Middle frontal gyrus (tissue), 1 donor: ENCODE measurements around the gene GRB10.
"Not testable (repeated sequence)": the region's sequence is repeated elsewhere in the genome, so short reads cannot be mapped to it uniquely, and the experiment has no call there.

Experiments
- DNase-seq: peaks from one replicate; pipeline ENCODE4 v3.0.0-alpha.2; 2015; ENCODE audit warnings: low spot score; ENCODE audit errors: extremely low spot score

GRB10 gene

DNA sequence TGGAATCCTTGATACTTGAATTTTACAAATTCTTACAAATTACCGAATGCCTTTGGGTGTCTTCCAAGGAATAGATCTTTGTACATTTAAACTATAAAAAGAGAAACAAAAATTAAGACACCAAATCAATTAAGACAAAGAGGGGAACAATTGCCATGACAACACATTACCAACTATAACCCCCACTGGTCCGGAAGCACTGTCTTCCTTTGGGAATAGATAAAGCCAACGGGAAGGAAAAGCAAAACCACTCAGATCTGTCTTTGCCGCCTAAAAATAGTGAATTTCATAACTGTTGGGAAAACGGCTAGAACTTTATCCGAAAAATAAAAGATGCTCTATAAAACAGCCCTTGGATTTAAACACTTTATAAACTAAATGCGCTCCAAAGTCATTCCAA is 37.4 kb downstream of the GRB10 start:
- no peak for DNase-seq

DNA sequence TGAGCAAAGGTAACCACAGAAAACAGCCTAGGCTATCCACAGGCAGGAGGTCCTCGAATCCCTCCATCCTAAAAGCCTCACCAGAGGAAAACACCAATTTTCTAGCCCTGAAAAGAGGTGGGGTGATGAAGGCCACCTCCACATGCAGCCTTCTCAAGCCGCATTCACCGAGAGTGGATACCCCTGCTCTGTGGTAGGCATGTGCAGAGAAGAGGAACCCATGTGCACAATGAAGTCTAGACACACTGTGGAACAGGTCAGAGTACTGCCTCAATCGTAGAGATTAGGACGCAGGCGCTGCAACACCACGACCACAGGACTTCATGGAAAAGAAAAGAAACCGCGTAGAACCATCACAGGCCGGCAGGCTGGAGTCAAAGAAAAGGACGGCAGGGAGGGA is 38.8 kb downstream of the GRB10 start:
- DNase-seq = no peak

DNA sequence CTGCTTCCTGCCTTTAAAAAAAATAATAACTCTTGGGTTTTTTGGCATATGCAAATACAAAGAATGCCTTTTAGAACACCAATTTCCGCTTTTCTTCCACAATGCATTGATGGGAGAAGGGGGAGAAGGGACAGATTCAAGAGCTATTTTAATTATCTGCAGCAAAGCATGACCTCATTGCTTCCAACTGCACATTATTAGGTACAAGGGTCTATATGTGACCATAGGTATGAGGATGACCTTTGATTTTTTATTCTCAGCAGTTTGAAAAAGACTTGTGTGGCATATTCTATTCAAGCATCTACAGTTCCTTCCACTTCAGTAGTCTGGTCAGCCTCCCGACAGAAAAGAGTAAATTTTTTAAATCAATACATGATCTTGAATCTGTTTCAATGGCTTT is 39.7 kb downstream of the GRB10 start:
- DNase-seq = no peak

DNA sequence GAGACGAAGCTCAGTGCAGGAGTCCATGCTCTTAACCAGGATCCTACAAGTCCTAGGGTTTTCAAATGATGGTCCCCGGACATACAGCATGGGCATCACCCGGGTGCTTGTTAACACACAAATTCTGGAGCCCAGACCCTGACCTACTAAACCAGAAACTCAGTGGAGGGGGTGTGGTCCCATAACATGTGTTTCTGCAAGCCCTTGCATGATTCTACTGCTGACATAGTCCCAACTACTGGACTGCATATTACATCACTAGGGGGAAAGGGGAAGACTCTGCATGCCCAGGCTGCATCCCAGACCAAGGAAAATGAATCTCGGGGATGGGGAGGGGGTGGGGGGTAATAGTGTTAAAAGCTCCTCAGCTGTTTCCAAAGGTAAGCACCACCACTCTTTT is 40.3 kb downstream of the GRB10 start:
- no peak for DNase-seq

DNA sequence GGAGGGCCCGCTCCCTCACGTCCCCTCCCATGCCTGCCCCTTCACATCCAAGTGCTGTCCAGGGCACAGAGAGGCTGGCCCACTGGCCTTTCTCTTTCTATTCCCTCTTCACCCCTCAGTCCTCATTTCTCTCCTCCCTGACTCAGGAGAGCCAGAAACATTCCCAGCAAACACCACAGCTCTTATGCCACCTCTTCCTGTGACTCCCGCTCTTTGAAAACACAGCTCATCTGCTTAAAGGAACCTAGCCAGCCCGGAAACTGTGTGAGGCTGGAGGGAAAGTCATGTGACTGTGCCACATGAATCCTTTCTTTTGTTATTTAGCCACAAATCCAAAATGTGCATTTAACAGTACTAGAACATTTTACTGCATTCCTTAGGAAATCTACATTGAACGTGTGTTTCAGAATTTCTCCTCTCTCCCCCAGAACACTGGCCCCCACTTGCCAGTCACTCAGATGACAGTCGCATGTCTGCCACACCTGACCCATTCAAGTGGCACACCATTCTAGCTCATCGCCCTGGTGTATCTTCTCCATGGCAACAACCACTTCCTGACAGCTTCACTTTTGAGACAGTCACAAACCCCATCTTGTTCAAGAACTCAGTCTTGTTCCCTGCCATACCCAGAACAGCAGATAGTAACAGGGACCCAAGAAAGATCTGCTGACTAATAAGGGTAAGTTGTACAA is 42.8 kb downstream of the GRB10 start:
- DNase-seq = no peak

DNA sequence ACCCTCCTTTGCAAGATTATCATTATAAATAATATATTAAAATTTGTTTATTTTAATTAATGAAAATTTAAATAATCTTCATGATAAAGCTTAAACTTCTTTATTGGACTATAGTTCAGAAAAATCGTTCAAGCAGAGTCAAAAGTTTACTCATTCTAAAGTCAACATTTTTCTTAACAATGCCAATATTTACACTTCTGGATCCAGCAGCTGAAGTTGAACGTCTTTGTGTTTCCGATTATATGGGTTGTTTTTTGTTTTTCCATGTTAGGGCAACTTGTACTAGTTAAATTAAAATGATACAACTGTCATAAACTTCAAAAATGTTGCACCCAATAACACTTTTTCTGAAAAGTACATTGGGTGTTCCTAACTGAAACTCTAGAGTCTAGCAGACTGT is 43.8 kb downstream of the GRB10 start:
- DNase-seq = no peak

DNA sequence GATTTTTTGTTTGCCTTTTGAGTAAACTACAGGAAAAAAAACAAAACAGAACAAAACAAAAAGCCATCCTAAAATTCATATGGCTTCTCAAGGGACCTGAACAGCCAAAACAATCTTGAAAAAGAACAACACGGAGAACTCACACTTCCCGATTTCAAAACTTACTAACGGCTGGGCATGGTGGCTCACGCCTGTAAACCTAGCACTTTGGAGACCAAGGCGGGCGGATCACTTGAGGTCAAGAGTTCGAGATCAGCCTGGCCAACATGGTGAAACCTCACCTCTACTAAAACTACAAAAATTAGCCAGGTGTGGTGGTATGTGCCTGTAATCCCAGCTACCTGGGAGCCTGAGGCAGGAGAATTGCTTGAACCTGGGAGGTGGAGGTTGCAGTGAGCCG is 46.9 kb downstream of the GRB10 start:
- DNase-seq = not testable (repeated sequence)

DNA sequence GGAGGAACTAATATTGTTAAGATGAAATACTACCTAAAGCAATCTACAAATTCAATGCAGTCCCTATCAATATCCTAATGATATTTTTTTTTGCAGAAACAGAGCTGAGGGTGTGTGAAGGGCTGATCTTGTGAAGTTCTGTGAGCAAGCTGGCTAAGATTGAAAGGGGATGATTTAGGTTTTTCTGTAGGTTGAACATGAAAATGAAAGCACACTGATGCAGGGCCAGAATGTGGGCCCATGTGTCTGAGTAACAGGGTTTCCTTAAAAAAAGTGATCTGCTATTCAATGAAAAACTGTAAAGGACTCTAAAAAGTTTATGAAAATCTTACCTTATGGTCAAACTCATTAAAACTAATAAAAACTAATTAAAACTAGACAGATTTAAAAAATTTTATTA is 47.4 kb downstream of the GRB10 start:
- no peak for DNase-seq

DNA sequence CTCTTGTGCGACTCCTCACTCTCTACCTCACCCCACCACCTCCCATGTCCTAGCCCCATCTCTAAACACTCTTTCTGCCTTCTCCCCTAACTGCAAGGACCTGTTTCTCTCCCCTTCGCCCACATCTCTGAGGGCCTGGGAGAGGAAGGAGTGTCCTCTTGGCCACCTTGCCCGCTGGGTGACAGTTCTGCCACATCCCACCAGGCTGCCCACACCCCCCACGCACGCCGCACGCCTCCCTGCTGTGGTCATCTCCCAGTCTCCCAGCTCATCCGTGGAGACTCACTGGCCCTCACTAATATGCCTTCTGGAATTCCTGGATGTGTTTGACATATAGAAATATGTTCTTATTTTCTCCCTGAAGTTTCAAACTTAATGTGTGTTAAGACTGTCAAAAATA is 48.5 kb downstream of the GRB10 start:
- no peak for DNase-seq

DNA sequence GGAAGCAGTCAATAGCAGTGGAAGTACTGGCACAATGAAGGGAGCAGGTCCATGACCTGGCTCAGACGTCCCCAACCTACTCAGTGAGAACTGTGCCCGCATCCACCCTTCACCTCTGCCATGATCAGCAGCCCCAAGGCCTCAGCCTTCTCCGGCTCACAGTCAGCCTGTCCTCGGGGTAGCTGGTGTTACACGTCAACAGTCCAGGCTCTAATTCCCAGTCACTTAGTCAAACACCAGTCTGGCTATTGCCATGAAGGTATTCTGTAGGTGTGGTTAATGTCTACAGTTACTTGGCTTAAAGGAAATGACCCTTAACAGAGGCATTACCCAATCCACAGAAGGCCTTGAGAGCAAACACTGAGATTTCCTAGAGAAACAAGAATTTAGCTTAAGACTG is 49.1 kb downstream of the GRB10 start:
- no peak for DNase-seq

DNA sequence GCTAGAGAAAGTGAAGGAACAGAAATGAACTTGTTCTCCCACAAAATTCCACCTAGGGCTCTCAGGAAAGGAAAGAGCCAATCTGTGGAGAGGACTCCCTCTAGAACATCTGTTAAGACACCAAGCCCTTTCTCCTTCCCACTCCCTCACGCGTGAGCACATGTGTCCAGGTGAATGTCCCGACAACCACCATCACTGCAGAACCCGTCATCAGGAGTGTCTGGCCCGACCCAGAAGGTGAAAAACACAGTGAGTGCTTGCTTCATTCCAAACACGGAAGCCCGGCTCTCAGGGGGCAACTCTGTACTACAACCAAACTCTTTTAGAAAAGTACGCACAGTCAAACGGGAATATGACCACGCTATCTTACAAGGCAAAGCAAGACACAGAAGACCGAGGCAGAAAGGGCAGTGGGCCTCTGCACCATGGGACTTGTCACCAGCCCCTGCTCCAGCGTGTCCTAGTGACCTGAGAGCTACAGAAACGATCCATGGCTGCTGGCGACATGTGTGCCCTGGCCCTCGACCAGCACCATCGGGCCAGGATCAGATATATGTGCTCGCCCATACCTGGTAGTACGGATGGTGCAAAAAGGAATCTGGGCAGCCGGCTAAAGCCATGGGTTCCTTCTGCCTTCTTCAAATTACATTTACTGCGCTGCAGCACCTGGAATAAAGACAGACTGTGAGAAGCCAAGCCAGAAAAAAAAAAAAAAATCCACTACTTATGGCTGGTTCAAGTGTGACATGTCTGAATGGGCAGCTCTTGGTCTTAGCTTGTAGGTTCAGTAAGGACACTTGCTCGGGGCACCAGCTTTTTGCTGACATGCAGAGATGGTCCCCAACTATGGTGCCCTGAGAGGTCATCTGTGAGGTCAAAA is 50.8 kb downstream of the GRB10 start:
- no peak for DNase-seq

DNA sequence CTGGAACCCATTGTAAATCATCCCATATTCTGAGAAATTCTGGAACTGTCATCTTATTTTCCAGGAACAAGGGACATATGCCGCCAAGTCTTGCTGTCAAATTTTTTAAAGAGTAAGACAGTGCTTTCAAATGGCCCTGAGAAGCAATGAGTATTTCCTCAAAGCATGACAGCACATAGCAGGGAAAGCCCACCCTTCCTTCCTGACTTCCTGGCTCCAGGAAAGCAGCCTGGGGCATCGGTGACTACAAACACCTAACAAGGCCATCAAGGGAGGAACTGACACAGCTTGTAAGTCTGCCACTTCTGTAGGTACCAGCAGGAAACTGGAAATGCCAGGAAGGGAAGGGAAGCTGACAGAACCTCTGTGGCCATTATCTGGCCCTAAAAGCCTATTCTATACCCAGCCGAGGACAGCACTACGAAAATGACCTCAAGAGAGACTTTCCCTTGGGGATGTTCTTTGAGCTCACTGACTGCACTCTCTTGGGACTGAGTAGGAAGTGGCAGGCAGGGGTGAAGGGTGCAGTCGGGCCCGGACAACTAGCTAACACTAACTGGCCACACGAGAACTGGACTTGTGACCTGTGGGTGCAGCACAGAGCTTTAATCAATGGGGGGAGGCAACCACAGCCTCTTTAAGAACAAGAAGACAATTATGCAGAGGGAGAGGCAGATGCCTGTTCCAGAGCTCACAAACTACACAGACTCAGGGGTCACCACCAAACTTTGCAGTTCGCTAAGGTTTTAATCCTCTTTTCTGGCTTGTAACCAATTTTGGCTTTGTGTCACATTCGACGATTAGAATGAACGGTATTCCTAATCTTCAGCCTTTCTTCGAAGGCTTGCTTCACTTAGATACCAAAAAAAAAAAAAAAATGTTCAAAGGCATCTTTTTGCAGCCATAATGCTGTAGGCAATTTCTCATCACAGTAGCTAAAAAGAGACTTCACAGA is 52.0 kb downstream of the GRB10 start:
- DNase-seq = no peak

DNA sequence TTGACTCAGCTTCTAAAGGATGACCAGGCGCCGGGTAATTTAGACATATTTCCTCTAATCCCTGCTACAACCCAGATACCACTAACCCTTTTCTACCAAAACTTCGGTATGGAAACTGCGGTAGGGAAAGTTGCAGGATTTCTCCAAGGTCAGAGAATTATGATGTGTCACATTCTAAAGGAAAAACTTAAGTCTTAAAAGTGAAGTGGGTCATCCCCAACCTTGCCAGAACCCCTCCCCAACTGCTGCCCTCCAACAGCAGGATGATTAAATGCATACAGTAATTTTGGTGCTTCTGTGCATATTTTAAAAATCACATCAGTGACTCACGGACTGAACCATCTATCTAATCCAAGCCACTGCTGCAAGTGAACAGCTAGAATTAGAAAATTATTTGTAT is 52.7 kb downstream of the GRB10 start:
- no peak for DNase-seq

DNA sequence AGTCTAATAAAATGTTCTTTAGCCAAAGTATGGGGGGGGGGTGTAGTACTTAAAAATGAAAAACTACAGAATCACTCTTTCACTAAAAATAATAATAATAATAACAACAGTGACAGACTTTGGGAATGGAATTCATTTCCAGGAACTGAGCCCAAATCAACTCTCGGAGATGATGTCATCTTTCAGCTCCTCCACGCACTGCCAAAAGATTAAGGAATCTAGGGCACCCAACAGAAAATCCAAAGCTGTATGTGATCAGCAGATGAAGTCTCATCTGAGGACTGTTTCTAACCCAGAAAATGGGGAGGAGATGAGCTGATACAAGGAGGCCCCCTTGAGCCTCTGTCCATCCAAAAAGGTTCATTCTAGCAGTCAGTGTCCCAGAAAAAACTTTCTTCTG is 54.5 kb downstream of the GRB10 start:
- no peak for DNase-seq

DNA sequence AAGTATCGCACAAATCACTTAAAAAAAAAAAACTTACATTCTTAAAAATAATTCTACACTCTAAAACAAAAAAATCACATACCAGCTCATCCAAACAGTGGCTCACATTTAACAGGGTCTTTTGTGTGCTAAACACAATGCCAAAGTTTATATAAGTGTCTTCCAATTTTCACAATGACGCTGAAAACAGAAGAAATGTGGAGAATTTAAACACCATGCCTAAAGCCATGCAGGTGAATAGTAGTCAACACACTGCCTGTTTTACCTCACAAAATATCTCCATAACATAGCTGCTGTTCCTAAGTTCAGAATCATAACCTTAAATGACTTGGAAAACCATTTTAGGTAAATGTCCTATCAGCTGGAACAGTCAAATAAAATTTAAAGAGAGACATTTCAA is 55.0 kb downstream of the GRB10 start:
- DNase-seq = no peak

DNA sequence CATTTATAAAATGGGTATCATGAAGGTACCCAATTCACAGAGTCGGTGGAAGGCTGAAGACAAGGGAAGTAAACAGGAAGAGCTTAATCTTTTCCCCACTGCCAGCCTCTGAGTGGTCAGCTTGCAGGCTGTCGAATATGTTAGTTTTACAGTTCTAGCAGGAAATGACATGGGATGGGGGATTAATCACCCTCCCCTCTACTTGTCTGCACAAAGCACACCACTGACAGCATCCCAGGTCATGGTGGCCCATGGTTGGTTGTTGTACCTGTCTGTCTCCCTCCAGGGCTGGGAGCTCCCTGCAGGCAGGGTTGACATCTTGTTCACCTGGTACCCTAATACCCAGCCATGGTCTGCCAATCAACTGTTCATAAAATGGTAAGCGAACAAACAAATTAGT is 55.6 kb downstream of the GRB10 start:
- DNase-seq = no peak

DNA sequence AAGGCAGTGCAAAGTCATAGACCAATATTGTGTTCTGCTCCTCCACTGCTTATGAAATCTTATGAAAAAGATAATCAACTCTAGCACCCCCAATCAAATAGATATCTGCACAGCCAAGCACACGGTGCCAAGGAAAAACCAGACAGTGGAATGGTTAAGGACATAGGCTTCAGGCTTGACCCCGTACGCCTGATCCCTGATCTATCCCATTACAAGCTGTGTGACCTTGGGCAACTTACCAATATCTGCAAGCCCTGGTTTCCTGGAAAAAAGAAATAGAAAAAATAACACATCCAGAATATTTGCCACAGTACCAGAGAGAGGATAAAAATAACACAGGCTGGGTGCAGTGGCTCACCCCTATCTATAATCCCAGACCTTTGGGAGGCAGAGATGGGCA is 56.9 kb downstream of the GRB10 start:
- DNase-seq = no peak

DNA sequence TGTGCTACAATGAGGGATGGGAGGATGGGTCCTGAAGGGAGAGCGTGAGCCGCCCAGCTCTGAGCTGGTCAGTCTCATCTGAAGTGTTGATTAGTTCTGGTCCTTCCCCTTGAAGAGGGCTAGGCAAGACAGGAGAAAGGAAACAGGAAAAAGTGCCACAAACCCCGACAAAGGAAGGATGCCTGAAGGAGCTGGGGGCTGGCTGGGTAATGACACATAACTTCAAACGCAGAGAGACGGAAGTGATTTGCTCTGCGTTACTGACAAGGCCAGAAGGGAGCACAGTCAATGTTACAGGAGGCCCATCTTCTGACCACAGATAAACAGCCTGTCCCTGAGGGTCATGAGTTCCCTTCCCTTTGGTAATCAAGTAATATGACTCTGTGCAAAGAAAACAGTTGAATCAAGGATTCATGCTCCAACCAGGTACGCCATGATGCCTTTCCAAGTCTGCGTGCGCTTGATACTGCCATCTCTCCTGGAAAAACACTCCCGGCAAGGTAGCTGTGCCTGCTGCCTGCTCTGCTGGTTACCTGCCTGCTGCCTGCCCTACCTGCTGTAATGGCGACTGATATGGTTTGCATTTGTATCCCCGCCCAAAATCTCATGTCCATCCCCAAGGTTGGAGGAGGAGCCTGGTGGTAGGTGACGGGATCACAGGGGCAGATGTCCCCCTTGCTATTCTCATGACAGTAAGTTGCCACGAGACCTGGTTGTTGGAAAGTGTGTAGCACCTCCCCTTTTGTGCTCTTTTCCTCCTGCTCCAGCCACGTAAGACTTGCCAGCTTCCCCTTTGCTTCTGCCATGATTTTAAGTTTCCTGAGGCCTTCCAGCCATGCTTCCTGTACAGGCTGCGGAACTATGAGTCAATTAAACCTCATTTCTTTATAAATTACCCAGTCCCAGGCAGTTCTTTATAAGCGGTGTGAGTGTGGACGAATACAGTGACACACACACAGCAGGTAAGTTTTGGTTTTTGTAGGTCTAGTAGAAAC is 57.9 kb downstream of the GRB10 start:
- DNase-seq = no peak

DNA sequence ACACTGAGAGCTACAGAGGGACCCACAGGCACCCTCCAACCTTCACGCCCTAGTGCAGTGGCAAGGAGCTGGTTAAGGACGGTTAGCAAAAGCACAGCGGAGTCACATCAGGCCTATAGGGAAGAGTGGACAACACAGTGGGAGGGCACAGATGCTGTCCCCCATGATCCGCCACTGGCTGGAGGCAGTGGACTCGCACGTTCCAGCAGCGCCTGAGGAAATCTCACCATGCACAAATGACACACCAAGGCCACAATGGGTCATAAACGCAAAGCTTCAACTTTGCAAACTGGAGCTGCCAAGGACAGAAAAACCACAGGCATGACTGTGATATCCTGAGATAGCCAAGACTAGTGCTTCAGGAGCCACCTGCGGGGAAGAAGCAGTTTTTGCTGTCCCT is 58.8 kb downstream of the GRB10 start:
- no peak for DNase-seq

DNA sequence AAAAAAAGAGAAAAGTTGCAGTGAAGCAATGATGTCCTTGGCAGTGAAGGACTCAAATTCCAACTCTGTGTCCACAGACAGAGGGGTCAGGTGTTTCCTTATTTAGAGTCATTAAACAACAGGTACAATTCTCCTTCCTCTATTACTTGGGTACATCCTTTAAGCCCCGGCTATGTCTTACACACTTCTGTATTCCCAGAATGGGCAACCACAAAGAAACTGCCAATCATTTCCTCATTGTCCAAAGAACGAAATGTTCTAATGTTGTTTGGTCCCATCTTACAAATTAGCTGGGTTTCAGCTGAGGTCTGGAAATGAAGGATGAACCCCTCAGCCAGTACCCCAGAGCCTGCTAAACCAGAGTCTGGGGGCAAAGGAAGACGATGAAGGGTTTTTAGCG is 59.5 kb downstream of the GRB10 start:
- no peak for DNase-seq
